Osteoblast (primary cell): ENCODE results near the gene EIF5AL1. TPM values are rescaled to one million over a fixed set of nuclear protein-coding genes. Genes with fewer than 3 reads are reported as not detected.

ENCODE experiments used
- DNase-seq: peaks from one replicate; pipeline ENCODE4 v3.0.0; 2011; ENCODE audit warnings: low spot score, mixed read lengths; ENCODE audit not compliant: insufficient read length; ENCODE audit errors: missing footprints
- H2AFZ ChIP-seq: 2 replicates; pipeline ENCODE4 v1.6.0; 2011; ENCODE audit warnings: mild to moderate bottlenecking, low read length
- H3K27ac ChIP-seq: 2 replicates; pipeline ENCODE4 v1.5.1; 2011; ENCODE audit warnings: mild to moderate bottlenecking, low read depth, low read length, moderate library complexity
- H3K27me3 ChIP-seq: 2 replicates; pipeline ENCODE4 v1.6.0; 2012; ENCODE audit warnings: mild to moderate bottlenecking, control low read depth, inconsistent platforms, low read length, moderate library complexity; ENCODE audit not compliant: insufficient read depth
- H3K36me3 ChIP-seq: 2 replicates; pipeline ENCODE4 v1.5.1; 2011; ENCODE audit warnings: mild to moderate bottlenecking, low read length, control low read depth, moderate library complexity; ENCODE audit not compliant: insufficient read depth
- H3K4me1 ChIP-seq: 2 replicates; pipeline ENCODE4 v1.5.1; 2011; ENCODE audit warnings: mild to moderate bottlenecking, low read length, control low read depth, moderate library complexity; ENCODE audit not compliant: insufficient read depth
- H3K4me2 ChIP-seq: 2 replicates; pipeline ENCODE4 v1.6.0; 2011; ENCODE audit warnings: mild to moderate bottlenecking, low read length; ENCODE audit not compliant: insufficient read depth
- H3K4me3 ChIP-seq: fragments of 200-600 bp; sonication (generic); 3 replicates; pipeline ENCODE4 v1.5.1; 2012; ENCODE audit warnings: mild to moderate bottlenecking, low read length, inconsistent platforms; ENCODE audit not compliant: insufficient read depth
- H3K79me2 ChIP-seq: 2 replicates; pipeline ENCODE4 v1.6.0; 2012; ENCODE audit warnings: mild to moderate bottlenecking, low read length, control low read depth, inconsistent platforms; ENCODE audit not compliant: insufficient read depth
- H3K9me3 ChIP-seq: 2 replicates; pipeline ENCODE4 v1.5.1; 2011; ENCODE audit warnings: low read depth, low read length, control low read depth
- H4K20me1 ChIP-seq: 2 replicates; pipeline ENCODE4 v1.6.0; 2012; ENCODE audit warnings: mild to moderate bottlenecking, low read length, control low read depth; ENCODE audit not compliant: insufficient read depth
- total RNA-seq: library from RNA; depleted of rRNA; stranded (reverse); fragments of >200 nt; gene quantifications from 2 replicates; pipeline ENCODE4 v1.2.3, GENCODE V29; 2012
- TF ChIP-seq, protein P1 (sequence below): IDR thresholded peaks from 2 replicates; pipeline ENCODE4 v1.5.1; 2011; ENCODE audit warnings: mild to moderate bottlenecking, low read depth, low read length, moderate library complexity; ENCODE audit errors: extremely low read depth

The EIF5AL1 gene
- total RNA-seq, 1 donor: 0.72 TPM

DNA sequence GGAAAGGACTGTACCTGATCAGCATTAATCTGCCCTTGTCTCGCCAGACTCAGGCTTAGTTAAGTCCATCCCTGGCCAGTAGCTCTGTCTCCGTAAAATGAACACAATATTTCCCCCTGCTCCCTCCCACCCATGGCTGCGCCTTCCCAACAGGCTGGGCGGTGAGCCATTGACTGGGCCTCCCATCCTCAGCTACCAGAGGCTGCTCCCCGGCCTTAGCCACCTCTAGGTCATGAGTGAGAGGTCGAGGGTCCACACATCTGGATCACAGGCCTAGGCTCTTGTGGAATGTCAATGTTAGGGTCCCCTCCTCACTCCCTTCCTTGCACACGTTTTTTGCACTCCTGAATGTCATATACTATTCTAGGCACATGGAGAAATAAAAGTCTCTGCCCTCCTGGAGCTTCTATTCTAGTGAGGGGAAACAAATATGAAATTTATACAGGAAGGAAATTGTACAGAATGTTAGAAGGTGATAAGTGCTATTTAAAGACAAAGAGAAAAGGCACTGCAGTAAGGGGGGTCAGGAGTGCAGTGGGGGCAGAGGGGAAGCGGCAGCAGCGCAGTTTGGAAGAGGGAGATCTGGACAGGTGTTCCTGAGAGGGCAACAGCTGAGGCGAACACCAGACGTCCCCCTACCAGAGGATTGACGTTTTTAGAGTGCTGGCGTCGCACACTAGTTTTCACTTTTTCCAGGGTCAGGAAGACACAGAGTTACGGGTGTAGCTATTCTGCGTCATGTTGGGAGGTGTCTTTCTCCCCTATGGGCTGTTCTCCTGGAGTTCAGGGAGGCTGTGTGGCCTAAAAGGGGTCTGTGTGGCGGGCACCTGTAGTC, 17.2 kb upstream of the EIF5AL1 start:
- no peak overlapping the region for H2AFZ ChIP-seq
- H3K4me1 ChIP-seq: no peaks in the 10 kb centered on the region
- H3K27ac ChIP-seq: no peak overlapping the region
- H3K4me3 ChIP-seq: no peak overlapping the region
- no peak overlapping the region for H3K4me2 ChIP-seq
- no peaks in the 10 kb centered on the region for H4K20me1 ChIP-seq
- H3K36me3 ChIP-seq: no peaks in the 10 kb centered on the region
- H3K9me3 ChIP-seq: no peaks in the 10 kb centered on the region
- no peak for DNase-seq
- H3K27me3 ChIP-seq: peaks cover 35% of the 10 kb centered on the region
- TF ChIP-seq, protein P1, sequence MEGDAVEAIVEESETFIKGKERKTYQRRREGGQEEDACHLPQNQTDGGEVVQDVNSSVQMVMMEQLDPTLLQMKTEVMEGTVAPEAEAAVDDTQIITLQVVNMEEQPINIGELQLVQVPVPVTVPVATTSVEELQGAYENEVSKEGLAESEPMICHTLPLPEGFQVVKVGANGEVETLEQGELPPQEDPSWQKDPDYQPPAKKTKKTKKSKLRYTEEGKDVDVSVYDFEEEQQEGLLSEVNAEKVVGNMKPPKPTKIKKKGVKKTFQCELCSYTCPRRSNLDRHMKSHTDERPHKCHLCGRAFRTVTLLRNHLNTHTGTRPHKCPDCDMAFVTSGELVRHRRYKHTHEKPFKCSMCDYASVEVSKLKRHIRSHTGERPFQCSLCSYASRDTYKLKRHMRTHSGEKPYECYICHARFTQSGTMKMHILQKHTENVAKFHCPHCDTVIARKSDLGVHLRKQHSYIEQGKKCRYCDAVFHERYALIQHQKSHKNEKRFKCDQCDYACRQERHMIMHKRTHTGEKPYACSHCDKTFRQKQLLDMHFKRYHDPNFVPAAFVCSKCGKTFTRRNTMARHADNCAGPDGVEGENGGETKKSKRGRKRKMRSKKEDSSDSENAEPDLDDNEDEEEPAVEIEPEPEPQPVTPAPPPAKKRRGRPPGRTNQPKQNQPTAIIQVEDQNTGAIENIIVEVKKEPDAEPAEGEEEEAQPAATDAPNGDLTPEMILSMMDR: no peak
- no peaks in the 10 kb centered on the region for H3K79me2 ChIP-seq

DNA sequence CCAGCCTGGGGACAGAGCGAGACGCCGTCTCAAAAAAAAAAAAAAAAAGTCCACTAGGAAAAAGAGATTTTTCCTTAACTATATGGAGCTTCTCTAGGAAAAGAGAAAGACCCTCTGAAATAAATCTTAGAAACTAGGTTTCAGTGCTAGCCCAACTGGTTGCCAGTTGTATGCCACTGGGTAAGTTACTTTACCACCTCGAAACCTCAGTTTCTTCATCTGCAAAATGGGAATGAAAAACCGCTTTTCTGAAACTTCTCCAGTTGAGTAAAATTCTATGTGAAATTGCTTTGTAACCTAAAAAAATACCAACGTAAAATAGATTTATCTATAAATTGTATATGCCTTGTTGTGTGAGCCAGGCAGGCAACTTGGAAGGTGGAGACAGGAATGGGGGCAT, 16.5 kb upstream of the EIF5AL1 start:
- no peaks in the 10 kb centered on the region for H3K9me3 ChIP-seq
- no peaks in the 10 kb centered on the region for H4K20me1 ChIP-seq
- no peaks in the 10 kb centered on the region for H3K4me1 ChIP-seq
- no peaks in the 10 kb centered on the region for H3K79me2 ChIP-seq
- peaks cover 35% of the 10 kb centered on the region for H3K27me3 ChIP-seq
- H3K36me3 ChIP-seq: no peaks in the 10 kb centered on the region
- no peak overlapping the region for H3K4me3 ChIP-seq
- H3K4me2 ChIP-seq: no peak overlapping the region
- TF ChIP-seq, protein P1: no peak
- DNase-seq: no peak
- no peak overlapping the region for H2AFZ ChIP-seq
- H3K27ac ChIP-seq: no peak overlapping the region

DNA sequence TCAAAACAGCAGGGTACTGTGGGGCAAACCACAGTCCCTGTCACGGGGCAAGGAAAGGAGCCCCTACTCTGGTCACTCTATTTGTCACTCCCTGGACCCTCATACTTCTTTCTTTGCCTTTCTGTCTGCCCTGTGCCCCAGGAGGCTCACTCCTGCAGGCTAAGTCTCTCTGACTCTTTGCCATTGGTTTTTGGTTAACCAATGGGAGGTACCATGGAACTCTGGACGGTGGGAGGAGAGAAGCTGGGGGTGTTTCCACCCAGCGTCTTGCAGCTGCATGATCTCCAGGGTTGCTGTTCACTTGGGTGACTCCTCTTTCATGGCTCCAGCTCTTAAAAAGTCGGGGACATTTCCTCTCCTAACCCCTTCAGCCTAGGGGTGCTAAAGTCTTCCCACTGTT, 15.4 kb upstream of the EIF5AL1 start:
- Histone ChIP-seq H3K4me2 (no peak overlapping the region), H2AFZ (no peak overlapping the region), H4K20me1 (no peaks in the 10 kb centered on the region), H3K36me3 (no peaks in the 10 kb centered on the region), H3K27me3 (peaks cover 35% of the 10 kb centered on the region), H3K4me3 (no peak overlapping the region), H3K9me3 (no peaks in the 10 kb centered on the region), H3K79me2 (no peaks in the 10 kb centered on the region), H3K27ac (no peak overlapping the region), H3K4me1 (no peaks in the 10 kb centered on the region)
- TF ChIP-seq, protein P1: no peak
- DNase-seq: peak; percentile 78

DNA sequence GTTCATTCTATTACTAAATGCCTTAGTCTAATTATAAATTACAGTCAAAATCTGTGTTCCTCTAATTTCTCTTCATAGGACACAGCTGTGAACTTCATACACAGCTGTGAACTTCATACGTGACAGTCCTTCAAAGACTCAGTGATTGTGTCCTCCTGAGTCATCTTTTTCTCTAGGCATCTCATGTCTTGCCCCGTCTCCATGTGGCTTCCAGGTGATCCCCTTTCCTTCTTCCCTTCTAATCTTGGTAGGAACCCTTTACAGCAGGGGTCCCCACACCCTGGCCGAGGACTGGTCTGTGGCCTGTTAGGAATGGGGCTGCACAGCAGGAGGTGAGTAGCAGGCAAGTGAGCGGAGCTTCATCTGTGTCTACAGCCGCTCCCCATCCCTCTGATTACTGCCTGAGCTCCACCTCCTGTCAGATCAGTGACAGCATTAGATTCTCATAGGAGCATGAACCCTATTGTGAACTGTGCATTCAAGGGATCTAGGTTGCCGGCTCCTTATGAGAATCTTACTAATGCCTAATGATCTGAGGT, 14.0 kb upstream of the EIF5AL1 start:
- Histone ChIP-seq H3K79me2 (no peaks in the 10 kb centered on the region), H3K36me3 (no peaks in the 10 kb centered on the region), H3K4me1 (no peaks in the 10 kb centered on the region), H2AFZ (no peak overlapping the region), H3K27ac (no peak overlapping the region), H4K20me1 (no peaks in the 10 kb centered on the region), H3K4me2 (no peak overlapping the region), H3K4me3 (no peak overlapping the region), H3K9me3 (no peaks in the 10 kb centered on the region), H3K27me3 (peaks cover 35% of the 10 kb centered on the region)
- TF ChIP-seq, protein P1: no peak
- peak; percentile 52 for DNase-seq
